GM21360 (cell line): Measurements from ENCODE around the gene TCEAL1.

Source experiments
- ATAC-seq: cut with Tn5 transposase; IDR thresholded peaks from one replicate; pipeline ENCODE4 v1.9.1; 2021; ENCODE audit warnings: mild to moderate bottlenecking, moderate library complexity; ENCODE audit not compliant: unreplicated experiment

The TCEAL1 gene

DNA sequence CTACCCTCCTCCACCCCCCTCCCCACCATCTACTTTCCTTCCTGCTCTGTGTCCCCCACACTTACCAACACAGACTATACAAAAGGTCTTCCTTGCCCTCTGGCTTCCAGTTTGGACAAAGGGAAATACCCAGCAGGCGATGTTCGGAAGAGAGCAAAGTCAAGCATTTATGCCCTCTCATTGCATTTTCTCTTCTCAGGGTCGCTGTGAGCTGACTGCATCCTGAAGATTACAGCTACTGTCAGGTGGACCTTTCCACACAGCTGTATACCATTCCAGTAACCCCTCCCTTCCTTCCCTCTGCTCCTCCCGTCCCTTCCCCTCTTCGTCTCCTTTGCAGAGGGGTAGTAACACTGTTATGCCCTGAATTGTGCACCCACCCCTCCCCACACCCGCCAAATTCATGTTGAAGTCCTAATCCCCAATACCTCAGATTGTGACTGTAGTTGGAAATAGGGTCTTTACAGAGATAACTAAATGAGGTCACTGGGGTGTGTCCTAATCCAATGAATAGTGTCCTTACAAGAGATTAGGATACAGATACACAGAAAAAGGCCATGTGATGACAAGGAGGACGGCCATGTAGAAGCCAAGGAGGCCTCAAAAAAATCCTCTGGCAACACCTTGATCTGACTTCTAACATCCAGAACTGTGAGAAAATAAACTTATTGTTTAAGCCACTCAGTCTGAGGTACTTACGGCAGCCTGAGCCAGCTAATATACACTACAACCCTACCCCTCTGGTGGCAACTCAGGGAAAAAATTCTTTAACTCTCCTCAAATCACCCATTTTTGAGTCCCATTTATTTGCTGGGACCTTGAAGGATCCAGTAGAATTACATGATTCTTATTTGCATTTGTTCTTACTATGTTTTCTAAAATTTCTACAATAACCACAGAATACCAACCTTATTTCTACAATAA lies 46.0 kb downstream of the TCEAL1 start:
- no peak for ATAC-seq

DNA sequence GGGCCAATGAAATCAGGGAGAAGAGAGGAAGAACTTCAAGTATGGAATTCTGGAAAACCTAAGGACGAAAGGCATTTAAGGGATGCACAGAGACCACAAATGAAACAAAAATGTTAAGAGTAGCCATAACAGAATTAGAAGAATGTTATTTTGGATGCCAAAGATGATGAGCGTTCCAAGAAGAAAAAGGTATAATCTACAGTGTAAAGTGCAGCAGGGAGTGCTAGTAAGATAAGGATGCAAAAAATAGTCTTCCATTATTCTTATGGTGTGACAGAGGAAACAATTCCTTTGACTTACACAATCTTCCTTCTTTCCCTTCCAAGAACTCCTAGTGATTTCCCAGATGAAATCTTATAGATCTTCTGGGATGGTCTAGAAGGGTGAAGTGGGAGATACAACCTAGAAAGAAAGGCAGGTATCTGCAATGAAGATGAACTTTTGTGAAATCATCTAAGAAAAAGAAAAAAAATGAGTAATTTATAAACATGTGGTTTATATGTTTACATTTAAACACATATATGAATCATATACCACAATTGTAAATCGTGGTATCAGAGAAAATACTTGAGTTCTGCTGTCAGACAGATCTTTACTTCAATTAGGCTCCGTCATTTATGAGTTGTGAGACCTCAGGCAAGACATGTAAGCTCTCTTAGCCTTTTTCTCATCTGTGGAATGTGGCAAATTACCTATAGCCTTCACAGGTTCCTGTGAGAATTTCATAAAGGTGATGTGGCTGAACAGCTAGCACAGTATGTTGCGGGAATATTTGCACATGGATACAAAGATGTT lies 49.6 kb downstream of the TCEAL1 start:
- no peak for ATAC-seq
